ENCODE results near the gene AKT3.

DNA sequence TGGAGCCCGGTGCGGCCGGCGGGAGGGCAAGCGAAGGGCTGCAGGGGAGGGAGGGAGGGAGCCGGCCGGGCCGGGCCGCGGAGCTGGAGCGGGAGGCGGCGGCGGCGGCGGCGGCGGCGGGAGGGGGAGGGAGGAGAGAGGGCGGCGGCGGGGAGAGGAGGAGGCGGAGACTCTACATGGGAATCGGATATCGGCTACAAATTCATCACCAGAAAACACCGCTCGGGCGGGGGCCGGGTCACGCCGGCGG is at the start of gene AKT3:
- TF ChIP-seq, protein P1, sequence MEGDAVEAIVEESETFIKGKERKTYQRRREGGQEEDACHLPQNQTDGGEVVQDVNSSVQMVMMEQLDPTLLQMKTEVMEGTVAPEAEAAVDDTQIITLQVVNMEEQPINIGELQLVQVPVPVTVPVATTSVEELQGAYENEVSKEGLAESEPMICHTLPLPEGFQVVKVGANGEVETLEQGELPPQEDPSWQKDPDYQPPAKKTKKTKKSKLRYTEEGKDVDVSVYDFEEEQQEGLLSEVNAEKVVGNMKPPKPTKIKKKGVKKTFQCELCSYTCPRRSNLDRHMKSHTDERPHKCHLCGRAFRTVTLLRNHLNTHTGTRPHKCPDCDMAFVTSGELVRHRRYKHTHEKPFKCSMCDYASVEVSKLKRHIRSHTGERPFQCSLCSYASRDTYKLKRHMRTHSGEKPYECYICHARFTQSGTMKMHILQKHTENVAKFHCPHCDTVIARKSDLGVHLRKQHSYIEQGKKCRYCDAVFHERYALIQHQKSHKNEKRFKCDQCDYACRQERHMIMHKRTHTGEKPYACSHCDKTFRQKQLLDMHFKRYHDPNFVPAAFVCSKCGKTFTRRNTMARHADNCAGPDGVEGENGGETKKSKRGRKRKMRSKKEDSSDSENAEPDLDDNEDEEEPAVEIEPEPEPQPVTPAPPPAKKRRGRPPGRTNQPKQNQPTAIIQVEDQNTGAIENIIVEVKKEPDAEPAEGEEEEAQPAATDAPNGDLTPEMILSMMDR (conservative IDR thresholded peaks at IDR 0.05; ENCODE audit: low read length), result no peak
- no peak for TF ChIP-seq EZH2phosphoT487 (IDR thresholded peaks at IDR 0.05; ENCODE audit: borderline replicate concordance)
